GM19328 (cell line): ENCODE results near the gene SPRED3.
"Not testable (repeated sequence)": the region's sequence is repeated elsewhere in the genome, so short reads cannot be mapped to it uniquely, and the experiment has no call there.

ENCODE experiments used
- ATAC-seq: cut with Tn5 transposase; IDR thresholded peaks from one replicate; pipeline ENCODE4 v1.9.1; 2021; ENCODE audit warnings: mild to moderate bottlenecking, moderate library complexity; ENCODE audit not compliant: unreplicated experiment

SPRED3 gene

GRCh38 chr19:38388349-38389100 is at the start of gene SPRED3:
TSS of gene SPRED3 (plus strand) at chr19:38388697. CDS start at chr19:38390303, 1,606 bp downstream.
- no peak for ATAC-seq

- not testable (repeated sequence) for ATAC-seq
Measured at GRCh38 chr19:38339011-38339410, 49.5 kb upstream of the SPRED3 start.

- ATAC-seq = no peak
Measured at GRCh38 chr19:38340927-38341326, 47.6 kb upstream of the SPRED3 start.

GRCh38 chr19:38346837-38347236 is 41.7 kb upstream of the SPRED3 start:
- no peak for ATAC-seq

- ATAC-seq = no peak
Measured at GRCh38 chr19:38350883-38351282, 37.6 kb upstream of the SPRED3 start.

GRCh38 chr19:38351865-38352395 is 36.6 kb upstream of the SPRED3 start:
- no peak for ATAC-seq

GRCh38 chr19:38352611-38353010 is 35.9 kb upstream of the SPRED3 start:
- ATAC-seq = no peak

GRCh38 chr19:38355728-38356725 is 32.5 kb upstream of the SPRED3 start:
- ATAC-seq = no peak

GRCh38 chr19:38358071-38358470 is 30.4 kb upstream of the SPRED3 start:
- ATAC-seq = no peak

GRCh38 chr19:38359242-38360021 is 29.1 kb upstream of the SPRED3 start:
- no peak for ATAC-seq

- ATAC-seq = no peak
Measured at GRCh38 chr19:38360351-38360750, 28.1 kb upstream of the SPRED3 start.

- no peak for ATAC-seq
Measured at GRCh38 chr19:38360839-38361631, 27.5 kb upstream of the SPRED3 start.

GRCh38 chr19:38361633-38362075 is 26.8 kb upstream of the SPRED3 start:
- ATAC-seq = no peak

GRCh38 chr19:38362076-38362945 is 26.2 kb upstream of the SPRED3 start:
- ATAC-seq = no peak

GRCh38 chr19:38362946-38363688 is 25.4 kb upstream of the SPRED3 start:
- ATAC-seq = not testable (repeated sequence)

- ATAC-seq = no peak
Measured at GRCh38 chr19:38367041-38367440, 21.5 kb upstream of the SPRED3 start.

- no peak for ATAC-seq
Measured at GRCh38 chr19:38369584-38369983, 18.9 kb upstream of the SPRED3 start.

- ATAC-seq = no peak
Measured at GRCh38 chr19:38370299-38370698, 18.2 kb upstream of the SPRED3 start.
